HTERT RPE-1 (cell line): ENCODE measurements around the gene WFIKKN1.

Experiments
- in situ Hi-C: fragments of 300-500 bp; cut with MboI; formaldehyde crosslinking; loops from 4 replicates; pipeline ENCODE4 v1.14.3; 2020; ENCODE audit warnings: low sequenced_read_pairs

The WFIKKN1 gene

GRCh38 chr16:622920-623280 is 7.9 kb upstream of the WFIKKN1 start:
- in situ Hi-C loops = no loop called here

DNA sequence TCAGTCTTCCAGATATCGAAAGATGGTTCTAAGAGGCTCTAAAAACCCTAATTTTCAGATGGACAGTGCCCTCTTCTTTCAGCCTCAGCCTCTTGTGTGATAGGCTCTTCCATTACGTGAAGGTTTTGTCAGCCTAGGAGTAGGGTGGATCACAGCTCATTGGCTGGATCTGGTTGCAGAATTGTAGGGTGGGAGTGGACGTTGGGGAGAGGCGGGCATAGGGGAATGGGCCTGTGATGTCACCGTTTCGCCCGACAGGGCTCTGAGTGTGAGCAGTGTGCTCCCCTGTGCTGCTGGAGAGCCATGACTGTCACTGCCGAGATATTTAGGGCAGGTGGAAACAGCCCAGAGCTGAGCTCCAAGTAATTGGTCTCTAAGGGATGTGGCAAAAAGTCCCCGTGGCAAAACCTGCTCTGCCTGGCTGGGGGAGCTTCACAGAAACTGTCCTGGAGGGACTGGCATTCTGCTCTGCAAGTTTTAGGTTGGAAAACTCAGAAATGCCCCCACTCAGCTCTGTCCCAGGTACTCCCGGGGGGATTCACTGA is 6.2 kb upstream of the WFIKKN1 start:
- in situ Hi-C loops = no loop called here

DNA sequence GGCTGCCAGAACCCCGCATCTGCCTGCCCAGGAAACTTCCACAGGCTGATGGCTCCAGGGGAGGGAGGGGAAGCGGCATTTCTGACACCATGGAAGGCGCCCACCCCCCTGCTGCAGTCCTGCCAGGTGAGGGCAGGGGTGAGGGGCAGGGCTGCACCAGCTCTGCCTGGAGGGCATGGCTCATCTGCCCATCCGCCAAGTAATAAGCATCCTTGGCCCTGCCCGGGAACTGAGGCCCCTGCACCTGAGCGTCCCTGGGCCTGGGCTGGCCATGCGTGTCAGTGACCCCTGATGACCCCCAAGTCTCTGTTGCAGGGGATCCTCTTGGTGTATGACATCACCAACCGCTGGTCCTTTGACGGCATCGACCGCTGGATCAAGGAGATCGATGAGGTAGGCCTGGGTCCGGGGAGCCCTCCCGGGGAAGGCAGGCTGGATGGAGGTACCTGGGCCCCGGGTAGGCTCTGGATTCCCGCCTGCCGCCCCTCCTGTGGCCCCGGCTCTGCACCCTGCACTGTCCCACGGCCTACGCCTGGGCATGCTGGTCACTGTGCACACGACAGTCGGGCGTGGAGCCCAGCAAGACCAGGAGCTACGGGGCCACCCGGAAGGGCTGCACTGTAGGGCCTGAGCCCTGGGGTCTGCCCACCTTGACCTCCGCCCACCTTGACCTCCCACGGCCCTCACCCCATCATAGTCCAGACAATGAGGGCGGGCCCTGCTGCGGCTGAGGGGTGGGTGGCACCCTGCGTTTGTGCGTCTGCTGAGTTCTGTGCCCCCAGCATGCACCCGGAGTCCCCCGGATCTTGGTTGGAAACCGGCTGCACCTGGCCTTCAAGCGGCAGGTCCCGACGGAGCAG is 5.4 kb upstream of the WFIKKN1 start:
- in situ Hi-C loops = no loop called here

DNA sequence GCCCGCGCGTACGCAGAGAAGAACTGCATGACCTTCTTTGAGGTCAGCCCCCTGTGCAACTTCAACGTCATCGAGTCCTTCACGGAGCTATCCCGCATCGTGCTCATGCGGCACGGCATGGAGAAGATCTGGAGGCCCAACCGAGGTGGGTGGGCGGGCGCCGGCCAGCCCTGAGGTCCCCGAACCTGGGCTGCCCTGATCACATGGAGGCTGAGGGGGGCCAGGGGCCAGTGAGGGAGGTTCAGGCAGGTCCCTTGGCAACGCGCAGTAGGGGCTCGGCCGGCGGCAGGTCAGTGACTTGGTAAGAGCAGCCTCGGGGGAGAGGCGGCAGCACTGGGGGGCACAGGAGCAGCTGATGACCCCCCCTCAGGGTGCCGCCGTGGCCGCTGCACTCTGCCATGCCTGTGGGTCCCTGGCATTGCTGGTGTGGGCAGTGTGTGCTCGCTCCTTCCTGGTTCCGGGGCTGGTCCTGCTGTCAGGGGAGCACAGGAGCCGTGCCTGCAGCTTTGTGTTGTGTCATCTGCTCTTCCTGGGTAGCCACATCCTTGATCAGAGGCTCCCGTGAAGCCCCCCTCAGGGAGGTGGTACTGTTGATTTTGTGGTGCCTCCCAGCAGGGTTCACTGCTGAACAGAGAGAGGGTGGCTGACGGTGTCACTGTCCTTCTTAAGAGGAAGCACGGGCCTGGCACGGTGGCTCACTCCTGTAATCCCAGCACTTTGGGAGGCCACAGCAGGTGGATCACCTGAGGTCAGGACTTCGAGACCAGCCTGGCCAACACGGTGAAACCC is 4.6 kb upstream of the WFIKKN1 start:
- in situ Hi-C loops = no loop called here

DNA sequence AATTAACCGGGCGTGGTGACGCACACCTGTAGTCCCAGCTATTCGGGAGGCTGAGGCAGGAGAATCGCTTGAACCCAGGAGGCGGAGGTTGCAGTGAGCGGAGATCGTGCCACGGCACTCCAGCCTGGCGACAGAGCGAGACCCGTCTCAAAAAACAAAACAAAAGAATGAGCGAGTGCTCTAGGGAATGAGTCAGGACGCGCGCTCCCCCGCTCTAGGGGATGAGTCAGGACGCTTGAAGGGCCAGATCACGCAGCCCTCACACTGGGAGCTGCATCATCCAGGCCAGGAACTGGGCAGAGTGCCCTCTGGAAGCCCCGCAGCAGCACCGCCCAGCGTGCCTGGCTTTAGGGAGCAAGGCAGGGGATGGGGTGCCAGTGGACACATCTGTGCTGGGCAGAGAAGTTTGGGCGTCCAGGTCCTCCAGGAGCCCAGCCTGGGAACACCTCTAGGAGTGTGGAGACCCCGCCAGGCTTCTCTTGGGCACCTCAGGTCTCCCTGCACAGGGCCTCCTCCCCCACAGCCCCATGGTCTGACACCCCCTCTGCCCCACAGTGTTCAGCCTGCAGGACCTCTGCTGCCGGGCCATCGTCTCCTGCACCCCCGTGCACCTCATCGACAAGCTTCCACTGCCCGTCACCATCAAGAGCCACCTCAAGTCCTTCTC is 3.9 kb upstream of the WFIKKN1 start:
- in situ Hi-C loops = no loop called here

DNA sequence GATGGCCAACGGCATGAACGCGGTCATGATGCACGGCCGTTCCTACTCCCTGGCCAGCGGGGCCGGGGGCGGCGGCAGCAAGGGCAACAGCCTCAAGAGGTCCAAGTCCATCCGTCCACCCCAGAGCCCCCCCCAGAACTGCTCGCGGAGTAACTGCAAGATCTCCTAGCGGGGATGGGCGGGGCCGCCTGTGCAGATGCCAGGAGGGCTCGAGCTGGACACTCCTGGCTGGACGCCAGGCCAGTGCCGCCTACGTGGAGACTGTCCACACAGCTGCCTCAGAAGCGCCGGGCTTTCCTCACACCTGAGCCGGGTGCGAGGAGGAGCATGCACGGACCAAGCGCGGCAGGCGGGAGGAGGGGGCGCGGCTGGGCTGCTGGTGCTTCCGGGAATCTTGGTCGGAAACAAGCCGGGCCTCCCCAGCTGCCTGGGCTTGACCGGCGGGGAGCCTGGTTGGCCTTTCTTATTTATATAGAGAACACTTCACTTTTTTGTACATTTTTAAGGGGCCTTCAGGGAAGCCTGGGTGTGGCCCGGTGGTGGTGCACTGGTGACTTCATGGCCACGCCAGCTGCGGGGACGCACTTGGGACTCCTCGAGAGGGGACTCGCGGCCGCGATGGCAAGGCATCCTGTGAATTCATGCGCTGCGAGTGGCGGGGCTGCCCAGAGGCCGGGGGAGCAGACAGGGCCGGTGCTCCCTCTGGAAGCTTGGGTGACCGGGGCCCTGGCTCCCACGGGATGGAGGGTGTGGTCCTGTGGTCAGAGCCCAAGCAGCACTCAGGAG is 3.1 kb upstream of the WFIKKN1 start:
- in situ Hi-C loops = no loop called here

GRCh38 chr16:628321-629061 is 2.3 kb upstream of the WFIKKN1 start:
- in situ Hi-C loops = no loop called here

DNA sequence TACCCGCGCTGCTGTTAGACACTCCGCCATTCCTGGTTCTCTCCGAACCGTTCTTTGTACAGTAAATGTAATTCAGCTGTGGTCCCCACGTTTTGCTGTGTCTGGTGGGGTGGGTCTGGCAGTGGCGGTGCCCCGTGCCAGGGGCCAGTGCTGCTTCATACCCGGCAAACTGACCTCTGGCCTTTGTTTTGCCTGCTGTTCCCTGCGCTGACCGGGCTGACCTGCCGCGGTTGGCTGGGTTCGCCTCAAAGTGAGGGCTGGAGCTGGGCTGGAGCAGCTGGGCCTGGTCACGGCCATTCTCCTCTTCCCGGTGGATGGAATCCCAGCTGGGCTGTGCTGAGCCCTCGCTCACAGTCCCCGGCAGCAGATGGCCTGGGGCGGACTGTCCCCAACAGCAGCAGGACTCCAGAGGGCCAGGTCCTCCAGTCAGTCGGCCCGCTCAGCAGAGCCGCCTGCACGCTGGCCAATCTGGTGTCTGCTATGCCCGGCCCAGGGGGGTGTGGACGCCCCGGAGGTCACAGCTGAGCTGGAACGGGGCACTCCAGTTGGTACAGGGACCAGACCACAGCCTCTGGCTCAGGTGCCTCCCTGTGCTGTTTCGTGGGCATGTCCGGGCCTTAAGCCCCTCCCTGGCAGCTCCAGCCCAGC is 1.5 kb upstream of the WFIKKN1 start:
- in situ Hi-C loops = no loop called here

DNA sequence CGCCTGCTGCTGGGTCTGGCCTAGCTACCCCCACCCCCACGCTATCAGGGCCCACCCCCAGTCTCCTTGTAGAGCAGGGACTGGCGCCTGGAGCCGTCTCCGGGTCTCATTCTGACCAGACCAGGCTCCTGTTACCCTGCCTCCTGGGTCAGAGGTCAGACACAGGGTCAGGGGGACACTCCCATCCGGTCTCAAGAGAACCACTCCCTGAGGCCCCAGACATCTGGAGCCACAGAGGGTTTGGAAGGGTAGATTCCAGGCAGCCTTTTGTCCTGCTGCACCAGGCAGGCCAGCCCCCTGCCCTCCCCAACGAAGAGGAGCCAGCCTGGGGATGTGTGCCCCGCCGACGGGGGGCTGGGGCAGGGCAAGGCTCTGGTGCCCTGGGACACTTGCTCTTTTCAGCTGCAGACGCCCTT is 944 bp upstream of the WFIKKN1 start:
- in situ Hi-C loops = no loop called here

DNA sequence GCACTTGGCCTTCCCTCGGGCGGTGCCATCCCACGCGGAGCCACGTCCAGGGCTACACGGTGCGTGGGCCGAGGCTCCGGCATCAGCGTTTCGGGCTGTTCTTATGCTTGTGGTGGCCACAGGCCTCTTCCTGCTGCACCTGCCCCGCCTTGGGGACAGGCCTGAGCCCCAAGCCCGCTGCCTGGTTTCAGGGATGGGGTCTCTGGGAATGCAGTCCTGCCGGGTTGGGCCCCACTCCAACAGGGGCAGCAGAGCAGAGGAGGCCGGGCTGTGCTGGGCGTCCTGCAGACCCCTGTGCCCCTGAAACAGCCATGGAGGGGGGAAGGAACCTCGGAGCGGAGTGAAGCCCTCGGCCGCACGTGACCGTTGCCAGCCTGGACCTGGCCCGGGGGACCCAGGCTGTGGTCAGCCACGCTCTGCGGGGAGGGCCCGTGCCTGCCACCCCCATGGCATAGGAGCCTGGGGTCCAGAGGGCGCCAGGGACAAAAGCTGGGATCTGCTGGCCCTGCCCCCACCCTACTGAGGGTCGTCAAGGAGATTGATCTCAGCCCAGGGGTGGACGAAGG is 453 bp upstream of the WFIKKN1 start:
- in situ Hi-C loops = no loop called here

DNA sequence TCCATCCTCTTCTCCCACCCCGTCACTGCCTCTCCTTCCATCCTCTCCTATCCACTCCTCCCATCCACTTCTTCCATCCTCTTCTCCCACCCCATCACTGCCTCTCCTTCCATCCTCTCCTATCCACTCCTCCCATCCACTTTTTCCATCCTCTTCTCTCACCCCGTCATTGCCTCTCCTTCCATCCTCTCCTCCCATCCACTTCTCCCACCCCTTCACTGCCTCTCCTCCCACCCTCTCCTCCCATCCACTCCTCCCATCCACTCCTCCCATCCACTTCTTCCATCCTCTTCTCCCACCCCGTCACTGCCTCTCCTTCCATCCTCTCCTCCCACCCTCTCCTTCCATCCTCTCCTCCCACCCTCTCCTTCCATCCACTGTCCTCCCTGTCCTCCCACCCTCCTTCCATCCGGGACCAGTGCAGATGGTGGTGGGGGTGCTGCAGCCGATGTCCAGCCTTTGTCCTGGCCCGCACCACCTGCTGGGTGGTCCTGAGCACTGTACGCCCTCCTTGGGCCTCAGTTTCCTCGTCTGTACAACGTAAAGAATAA is 1.1 kb downstream of the WFIKKN1 start:
- in situ Hi-C loops = no loop called here

GRCh38 chr16:632486-633335 is 1.9 kb downstream of the WFIKKN1 start:
- in situ Hi-C loops = no loop called here

- in situ Hi-C loops = no loop called here
Observed at GRCh38 chr16:633336-634050, 2.7 kb downstream of the WFIKKN1 start.

GRCh38 chr16:634051-634670 is 3.4 kb downstream of the WFIKKN1 start:
- in situ Hi-C loops = no loop called here

DNA sequence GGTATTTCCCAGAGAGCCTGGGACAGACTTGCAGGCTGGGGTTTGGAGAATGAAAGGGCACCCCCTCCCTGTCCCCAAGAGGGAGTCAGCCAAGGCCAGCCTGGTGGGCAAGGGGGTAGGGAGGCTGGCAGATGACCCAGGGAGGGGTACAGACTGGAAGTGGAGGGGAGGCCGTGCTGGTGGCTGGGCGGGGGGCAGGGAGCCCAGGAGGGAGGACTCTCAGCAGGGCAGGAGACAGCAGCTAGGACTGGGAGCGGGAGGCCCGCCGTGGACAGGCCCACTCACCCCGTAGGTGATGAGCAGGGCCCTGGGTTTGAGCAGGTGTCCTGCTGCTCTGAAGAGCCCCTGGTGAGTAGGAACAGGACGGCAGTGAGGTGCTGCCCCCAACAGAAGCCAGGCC is 4.2 kb downstream of the WFIKKN1 start:
- in situ Hi-C loops = no loop called here

DNA sequence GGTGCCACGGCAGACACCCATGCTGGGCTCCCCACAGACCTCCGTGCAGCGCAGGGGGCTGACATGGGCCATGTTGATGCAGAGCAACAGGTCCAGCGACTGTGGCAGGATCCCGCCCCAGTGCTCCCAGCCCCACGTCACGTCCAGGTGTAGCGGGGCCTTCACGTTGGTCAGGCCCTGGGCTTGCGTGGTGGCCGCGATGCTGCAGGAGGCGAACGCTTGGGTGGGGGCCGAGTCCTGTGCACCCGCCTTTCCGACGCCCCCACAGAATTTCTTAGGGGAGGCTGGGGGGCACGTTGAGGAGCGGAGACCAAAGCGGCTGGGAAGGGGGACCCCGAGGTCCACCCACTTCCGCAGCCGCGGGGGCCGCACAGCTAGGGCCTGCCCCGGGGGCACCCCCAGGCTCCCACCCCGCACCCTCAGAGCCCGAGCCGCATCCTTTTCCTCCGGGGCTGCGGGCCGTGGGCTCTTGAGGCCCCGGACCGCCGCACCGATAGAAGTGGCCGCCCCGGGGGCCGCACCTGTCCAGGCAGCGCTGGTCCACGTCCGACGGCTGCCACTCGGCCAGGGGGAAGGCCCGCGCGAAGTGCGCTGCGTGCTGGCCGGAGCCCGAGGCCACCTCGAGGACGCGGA is 4.9 kb downstream of the WFIKKN1 start:
- in situ Hi-C loops = no loop called here
